Endothelial cell of umbilical vein (primary cell): ENCODE measurements around the gene TPCN2. TPM values are rescaled to one million over a fixed set of nuclear protein-coding genes. Genes with fewer than 3 reads are reported as not detected.

Source experiments
- BruUV-seq: library from RNA; stranded (reverse); fragments of 400-500 nt; replicated peaks from 2 replicates; lab custom pipeline; 2021; lab: Mats Ljungman, UMichigan
- CTCF ChIA-PET: fragments of 300-600, 350-600 bp; sonication (Branson Sonifier 250); formaldehyde crosslinking; loops from one replicate; lab custom pipeline; 2021; ENCODE audit warnings: antibody characterized with exemption, inconsistent platforms; lab: Charles Lee
- POLR2A ChIA-PET: fragments of 300-600, 350-600 bp; sonication (Branson Sonifier 250); formaldehyde crosslinking; loops from one replicate; lab custom pipeline; 2021; ENCODE audit warnings: antibody characterized with exemption, inconsistent platforms; lab: Charles Lee
- DNase-seq: peaks from one replicate; pipeline ENCODE4 v3.0.0-alpha.2; 2011; ENCODE audit warnings: low read depth, low spot score
- FAIRE-seq: peaks from 2 replicates; lab custom pipeline; 2011; peaks lifted over from hg19 to GRCh38; lab: Jason Lieb, UNC
- H2AFZ ChIP-seq: 2 replicates; pipeline ENCODE4 v1.6.0; 2012; ENCODE audit warnings: low read depth, low read length, control low read depth, inconsistent platforms
- H3K27ac ChIP-seq: 2 replicates; pipeline ENCODE4 v1.5.1; 2011; ENCODE audit warnings: low read depth, mild to moderate bottlenecking, control low read depth, low read length, moderate library complexity; ENCODE audit not compliant: insufficient read depth
- H3K27me3 ChIP-seq, 2 experiments: 2 replicates each; pipeline versions ENCODE4 v1.6.0 to v1.6.1; 2011; ENCODE audit warnings: low read length in 2 of 2, mixed read lengths in 1 of 2; ENCODE audit not compliant: control insufficient read depth in 2 of 2, insufficient read depth in 2 of 2
- H3K36me3 ChIP-seq, 2 experiments: 2 replicates in 1 of 2; 3 replicates in 1 of 2; pipeline ENCODE4 v1.5.1; 2011; ENCODE audit warnings: low read length in 2 of 2, mild to moderate bottlenecking in 1 of 2, moderate library complexity in 1 of 2; ENCODE audit not compliant: control insufficient read depth in 2 of 2, insufficient read depth in 2 of 2; ENCODE audit errors: extremely low read depth in 1 of 2
- H3K4me1 ChIP-seq: 3 replicates; pipeline ENCODE4 v1.5.1; 2011; ENCODE audit warnings: mild to moderate bottlenecking, low read length; ENCODE audit not compliant: control insufficient read depth, insufficient read depth; ENCODE audit errors: extremely low read depth
- H3K4me2 ChIP-seq: 2 replicates; pipeline ENCODE4 v1.6.1; 2011; ENCODE audit warnings: low read length, control low read depth, mixed read lengths; ENCODE audit not compliant: insufficient read depth
- H3K4me3 ChIP-seq, 3 experiments: fragments of 200-600 bp in 1 of 3; sonication (generic), shearing (Covaris generic) in 1 of 3; replicated peaks in 1 of 3; 2 replicates each; pipeline ENCODE4 v1.5.1; 2011 to 2016; ENCODE audit warnings: control low read depth in 3 of 3, low read length in 3 of 3, mild to moderate bottlenecking in 2 of 3, inconsistent platforms in 1 of 3, low read depth in 1 of 3, moderate library complexity in 1 of 3; ENCODE audit not compliant: insufficient read depth in 1 of 3
- H3K79me2 ChIP-seq: 2 replicates; pipeline ENCODE4 v1.6.0; 2012; ENCODE audit warnings: low read length, inconsistent platforms; ENCODE audit not compliant: control insufficient read depth, insufficient read depth
- H3K9ac ChIP-seq: replicated peaks from 2 replicates; pipeline ENCODE3; 2011; ENCODE audit warnings: low read length, control low read depth; ENCODE audit not compliant: insufficient read depth; ENCODE audit errors: extremely low read depth
- H3K9me1 ChIP-seq: replicated peaks from 3 replicates; pipeline ENCODE4 v1.6.0; 2011; ENCODE audit warnings: mild to moderate bottlenecking, low read length; ENCODE audit not compliant: control insufficient read depth, insufficient read depth; ENCODE audit errors: extremely low read depth
- H3K9me3 ChIP-seq: replicated peaks from 2 replicates; pipeline ENCODE4 v1.5.1; 2012; ENCODE audit warnings: low read length, inconsistent platforms; ENCODE audit not compliant: control insufficient read depth, insufficient read depth
- H4K20me1 ChIP-seq: replicated peaks from 2 replicates; pipeline ENCODE3; 2011; ENCODE audit warnings: mild to moderate bottlenecking, low read length; ENCODE audit not compliant: control insufficient read depth, insufficient read depth; ENCODE audit errors: extremely low read depth
- EZH2 ChIP-seq: IDR thresholded peaks from 2 replicates; pipeline ENCODE4 v1.6.1; 2012; ENCODE audit warnings: borderline replicate concordance, low read depth, mild to moderate bottlenecking, moderate library complexity, low read length, inconsistent platforms; ENCODE audit not compliant: severe bottlenecking
- FOS ChIP-seq: IDR thresholded peaks from 2 replicates; pipeline ENCODE4 v1.6.1; 2011; ENCODE audit warnings: mild to moderate bottlenecking, low read length, moderate library complexity, borderline replicate concordance; ENCODE audit not compliant: insufficient read depth
- GATA2 ChIP-seq: IDR thresholded peaks from 2 replicates; pipeline ENCODE4 v1.7.0; 2011; ENCODE audit warnings: low read depth, mild to moderate bottlenecking, moderate library complexity, mixed read lengths, low read length; ENCODE audit not compliant: insufficient read length, insufficient read depth
- JUN ChIP-seq: IDR thresholded peaks from 2 replicates; pipeline ENCODE4 v1.6.1; 2011; ENCODE audit warnings: borderline replicate concordance, low read depth; ENCODE audit not compliant: insufficient read length, insufficient read depth
- MYC ChIP-seq: IDR thresholded peaks from one replicate; pipeline ENCODE4 v1.6.1; 2011; ENCODE audit warnings: mild to moderate bottlenecking, low read depth, low read length
- POLR2A ChIP-seq: IDR thresholded peaks from 2 replicates; pipeline ENCODE4 v1.6.1; 2012; ENCODE audit warnings: low read depth, mild to moderate bottlenecking, control low read depth, low read length
- POLR2AphosphoS5 ChIP-seq: IDR thresholded peaks from 2 replicates; pipeline ENCODE4 v1.6.1; 2012; ENCODE audit warnings: low read depth, mild to moderate bottlenecking, control low read depth, low read length, moderate library complexity; ENCODE audit not compliant: insufficient read depth
- dilution Hi-C: fragments of 300-500 bp; cut with MboI; formaldehyde crosslinking; loops from one replicate; pipeline ENCODE4 v1.15.0; 2019; ENCODE audit warnings: low sequenced_read_pairs; ENCODE audit not compliant: extremely low pct_ligation_motif_present
- intact Hi-C: fragments of 100-400 bp; cut with micrococcal nuclease; formaldehyde crosslinking; loops from one replicate; pipeline ENCODE4 v1.10.0; 2022
- polyA plus RNA-seq, 4 experiments: library from polyadenylated mRNA; depleted of rRNA in 3 of 4; stranded (reverse) in 3 of 4; unstranded in 1 of 4; fragments of >200 nt; gene quantifications; 2 replicates each; pipeline versions ENCODE4 v1.2.1 to v1.2.3, GENCODE V29; 2011 to 2012; ENCODE audit warnings: missing spikeins in 1 of 4
- total RNA-seq: library from RNA; stranded (reverse); gene quantifications from 2 replicates; pipeline ENCODE4 v1.2.3, GENCODE V29; 2021
- TF ChIP-seq, protein P1 (sequence below): IDR thresholded peaks from 2 replicates; pipeline ENCODE4 v1.6.1; 2011; ENCODE audit not compliant: insufficient read depth, insufficient read length
- TF ChIP-seq, protein P2 (sequence below), 2 donors: IDR thresholded peaks; 1 replicate in 1 of 2; 2 replicates in 1 of 2; pipeline ENCODE4 v1.5.1; 2011; ENCODE audit warnings: low read length in 2 of 2, mild to moderate bottlenecking in 2 of 2, moderate library complexity in 2 of 2, control low read depth in 1 of 2, inconsistent platforms in 1 of 2, low read depth in 1 of 2; ENCODE audit not compliant: insufficient read depth in 1 of 2; ENCODE audit errors: extremely low read depth in 1 of 2

Gene TPCN2
- total and polyA plus RNA-seq, 2 donors (not counting 3 experiments of a cell fraction or from before 2014, with no cell fraction given): 10.3 to 13.4 TPM

DNA sequence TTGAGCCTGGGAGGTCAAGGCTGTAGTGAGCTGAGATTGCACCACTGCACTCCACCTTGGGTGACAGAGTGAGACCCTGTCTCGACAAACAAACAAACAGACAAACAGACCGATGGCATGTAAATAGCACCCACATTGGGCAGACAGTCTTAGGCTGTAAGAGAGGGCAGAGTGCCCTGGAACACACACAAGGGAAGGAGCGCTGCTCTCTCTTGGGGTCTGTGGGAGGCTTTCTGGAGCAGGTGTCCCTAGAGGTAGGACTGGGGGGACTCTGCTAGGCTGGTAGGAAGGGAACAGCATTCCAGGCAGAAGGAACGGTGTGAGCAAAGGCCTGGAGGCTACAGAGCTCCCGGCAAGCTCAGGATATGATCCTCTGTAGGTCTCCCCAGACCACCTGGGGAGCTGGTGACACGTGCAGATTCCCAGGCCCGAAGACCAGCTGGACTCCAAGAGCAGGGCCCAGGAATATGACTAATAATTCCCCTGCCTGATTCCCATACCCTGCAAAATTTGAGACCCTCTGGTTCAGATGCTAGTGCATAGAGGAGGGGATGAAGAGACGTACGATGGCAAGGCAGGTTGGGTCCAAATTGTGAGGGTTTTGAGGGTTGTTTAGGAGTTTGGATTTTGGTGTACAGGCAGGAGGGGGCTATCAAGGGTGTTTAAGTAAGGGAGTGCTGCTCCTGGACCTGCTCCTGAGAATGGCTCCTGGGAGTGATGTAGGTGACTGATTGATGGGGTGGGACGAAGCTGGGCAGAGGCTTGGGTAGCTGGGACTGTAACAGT lies 118.6 kb downstream of the TPCN2 start:
- Histone ChIP-seq H3K4me1 (peaks cover 7% of the 10 kb centered on the region), H3K27me3 (peaks cover 2 to 4% of the 10 kb centered on the region in 2 experiments), H3K4me3 (no peak overlapping the region), H3K79me2 (no peaks in the 10 kb centered on the region), H3K27ac (no peak overlapping the region), H4K20me1 (no peaks in the 10 kb centered on the region), H3K9me3 (no peaks in the 10 kb centered on the region), H3K36me3 (no peaks in the 10 kb centered on the region), H2AFZ (no peak overlapping the region), H3K4me2 (no peak overlapping the region), H3K9ac (no peak overlapping the region), H3K9me1 (no peaks in the 10 kb centered on the region)
- dilution Hi-C loops: no loop called here
- ChIA-PET POLR2A (no interaction called here), CTCF (interaction anchor here (2.2 kb wide), 1 partner anchor 36 kb away, joined by 11 read pairs; no protein-coding TSS in a partner anchor)
- intact Hi-C loops: no loop called here
- no TSS peak for BruUV-seq
- no peak for DNase-seq
- TF ChIP-seq EZH2 (no peak), POLR2A (no peak), JUN (no peak), MYC (no peak), FOS (no peak), POLR2AphosphoS5 (no peak), GATA2 (no peak)
- TF ChIP-seq, protein P1, sequence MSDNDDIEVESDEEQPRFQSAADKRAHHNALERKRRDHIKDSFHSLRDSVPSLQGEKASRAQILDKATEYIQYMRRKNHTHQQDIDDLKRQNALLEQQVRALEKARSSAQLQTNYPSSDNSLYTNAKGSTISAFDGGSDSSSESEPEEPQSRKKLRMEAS: no peak
- TF ChIP-seq, protein P2, sequence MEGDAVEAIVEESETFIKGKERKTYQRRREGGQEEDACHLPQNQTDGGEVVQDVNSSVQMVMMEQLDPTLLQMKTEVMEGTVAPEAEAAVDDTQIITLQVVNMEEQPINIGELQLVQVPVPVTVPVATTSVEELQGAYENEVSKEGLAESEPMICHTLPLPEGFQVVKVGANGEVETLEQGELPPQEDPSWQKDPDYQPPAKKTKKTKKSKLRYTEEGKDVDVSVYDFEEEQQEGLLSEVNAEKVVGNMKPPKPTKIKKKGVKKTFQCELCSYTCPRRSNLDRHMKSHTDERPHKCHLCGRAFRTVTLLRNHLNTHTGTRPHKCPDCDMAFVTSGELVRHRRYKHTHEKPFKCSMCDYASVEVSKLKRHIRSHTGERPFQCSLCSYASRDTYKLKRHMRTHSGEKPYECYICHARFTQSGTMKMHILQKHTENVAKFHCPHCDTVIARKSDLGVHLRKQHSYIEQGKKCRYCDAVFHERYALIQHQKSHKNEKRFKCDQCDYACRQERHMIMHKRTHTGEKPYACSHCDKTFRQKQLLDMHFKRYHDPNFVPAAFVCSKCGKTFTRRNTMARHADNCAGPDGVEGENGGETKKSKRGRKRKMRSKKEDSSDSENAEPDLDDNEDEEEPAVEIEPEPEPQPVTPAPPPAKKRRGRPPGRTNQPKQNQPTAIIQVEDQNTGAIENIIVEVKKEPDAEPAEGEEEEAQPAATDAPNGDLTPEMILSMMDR (IDR thresholded peaks at IDR 0.05; ENCODE audit: extremely low read depth in 1 of 2, insufficient read depth in 1 of 2, low read depth in 1 of 2, low read length in 2 of 2): no peak
- FAIRE-seq: no peak
